ENCODE measurements around the gene ZBTB8A.
"Not testable (repeated sequence)": the region's sequence is repeated elsewhere in the genome, so short reads cannot be mapped to it uniquely, and the experiment has no call there.

The ZBTB8A gene

GRCh38 chr1:32635508-32636277 is 96.5 kb downstream of the ZBTB8A start:
- Histone ChIP-seq H3K9me3 (ENCODE audit: low read depth, low read length) (no peaks in the 10 kb centered on the region), H3K27ac (no peak overlapping the region), H3K9ac (ENCODE audit: insufficient read length) (no peak overlapping the region), H3K36me3 (ENCODE audit: insufficient read depth, low read length) (peaks cover 3% of the 10 kb centered on the region; the same call in 1 of the 2 replicates), H3K4me3 (no peak overlapping the region)
- no peak for DNase-seq (ENCODE audit: low read depth, low spot score)
- TF ChIP-seq EZH2 (IDR thresholded peaks at IDR 0.05) (no peak), FOXP2 (optimal IDR thresholded peaks at IDR 0.05; ENCODE audit: control extremely low read depth, extremely low read length, insufficient read depth) (no peak), POLR2AphosphoS5 (IDR thresholded peaks at IDR 0.05; ENCODE audit: borderline replicate concordance, low read depth, low read length) (no peak)

- Histone ChIP-seq H3K36me3 (ENCODE audit: insufficient read depth, low read length) (no peaks in the 10 kb centered on the region; the same call in 1 of the 2 replicates), H3K27ac (no peak overlapping the region), H3K9ac (ENCODE audit: insufficient read length) (no peak overlapping the region), H3K9me3 (ENCODE audit: low read depth, low read length) (no peaks in the 10 kb centered on the region), H3K4me3 (no peak overlapping the region)
- TF ChIP-seq POLR2AphosphoS5 (IDR thresholded peaks at IDR 0.05; ENCODE audit: borderline replicate concordance, low read depth, low read length) (no peak), EZH2 (IDR thresholded peaks at IDR 0.05) (no peak), FOXP2 (optimal IDR thresholded peaks at IDR 0.05; ENCODE audit: control extremely low read depth, extremely low read length, insufficient read depth) (no peak)
- DNase-seq (ENCODE audit: low read depth, low spot score) = no peak
Measured at GRCh38 chr1:32636914-32637645, 97.9 kb downstream of the ZBTB8A start.

DNA sequence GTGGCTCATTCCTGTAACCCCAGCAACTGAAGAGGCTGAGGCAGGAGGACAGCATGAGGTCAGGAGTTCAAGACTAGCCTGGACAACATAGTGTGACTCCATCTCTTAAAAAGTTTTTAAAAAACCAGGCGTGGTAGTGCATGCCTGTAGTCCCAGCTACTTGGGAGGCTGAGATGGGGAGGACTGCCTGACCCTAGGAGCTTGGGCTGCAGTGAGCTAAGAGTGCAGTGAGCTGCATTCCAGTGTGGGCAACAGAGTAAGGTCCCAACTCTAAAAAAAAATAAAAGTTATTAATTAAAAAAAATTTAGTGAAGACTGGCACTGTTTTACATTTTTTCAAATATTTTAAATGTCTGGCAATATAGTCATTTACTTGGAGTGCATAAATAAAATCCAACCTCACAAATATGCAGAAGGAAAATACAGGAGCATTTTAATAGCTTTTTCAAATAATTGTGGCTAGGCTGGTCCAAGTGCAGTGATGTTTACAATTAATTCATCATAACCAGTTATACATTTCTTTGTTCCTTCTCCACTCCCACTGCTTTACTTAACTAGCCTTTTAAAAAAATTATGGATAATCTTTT is 100.4 kb downstream of the ZBTB8A start:
- H3K4me3 ChIP-seq = no peak overlapping the region
- TF ChIP-seq POLR2AphosphoS5 (IDR thresholded peaks at IDR 0.05; ENCODE audit: borderline replicate concordance, low read depth, low read length) = no peak
- TF ChIP-seq FOXP2 (optimal IDR thresholded peaks at IDR 0.05; ENCODE audit: control extremely low read depth, extremely low read length, insufficient read depth) = no peak
- TF ChIP-seq EZH2 (IDR thresholded peaks at IDR 0.05) = no peak
- H3K27ac ChIP-seq = no peak overlapping the region
- H3K9ac ChIP-seq (ENCODE audit: insufficient read length) = no peak overlapping the region
- H3K36me3 ChIP-seq (ENCODE audit: insufficient read depth, low read length) = no peaks in the 10 kb centered on the region
- H3K9me3 ChIP-seq (ENCODE audit: low read depth, low read length) = no peaks in the 10 kb centered on the region
- no peak for DNase-seq (ENCODE audit: low read depth, low spot score)

GRCh38 chr1:32642292-32642827 is 103.1 kb downstream of the ZBTB8A start:
- DNase-seq (ENCODE audit: low read depth, low spot score); H3K27ac ChIP-seq; H3K9me3 ChIP-seq (ENCODE audit: low read depth, low read length): not testable (repeated sequence)

DNA sequence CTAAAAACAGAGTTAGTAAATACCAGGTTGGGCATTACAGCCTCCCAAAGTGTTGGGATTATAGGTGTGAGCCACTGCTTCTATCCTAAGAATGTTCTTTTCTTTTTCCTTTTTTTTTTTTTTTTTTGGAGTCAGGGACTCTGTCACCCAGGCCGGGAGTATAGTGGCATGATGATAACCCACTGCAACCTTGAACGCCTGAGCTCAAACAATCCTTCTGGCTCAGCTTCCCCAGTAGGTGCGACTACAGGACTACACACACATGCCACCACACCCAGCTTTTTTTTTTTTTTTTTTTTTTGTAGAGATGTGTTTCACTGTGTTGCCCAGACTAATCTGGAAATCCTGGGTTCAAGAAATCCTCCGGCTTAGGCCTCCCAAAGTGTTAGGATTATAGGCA is 105.2 kb downstream of the ZBTB8A start:
- H3K36me3 ChIP-seq (ENCODE audit: insufficient read depth, low read length) = no peaks in the 10 kb centered on the region; the same call in 1 of the 2 replicates
- no peak overlapping the region for H3K27ac ChIP-seq
- H3K4me3 ChIP-seq = no peak overlapping the region
- TF ChIP-seq FOXP2 (optimal IDR thresholded peaks at IDR 0.05; ENCODE audit: control extremely low read depth, extremely low read length, insufficient read depth) = no peak
- TF ChIP-seq EZH2 (IDR thresholded peaks at IDR 0.05) = no peak
- no peaks in the 10 kb centered on the region for H3K9me3 ChIP-seq (ENCODE audit: low read depth, low read length)
- no peak for DNase-seq (ENCODE audit: low read depth, low spot score)
- H3K9ac ChIP-seq (ENCODE audit: insufficient read length) = no peak overlapping the region

More at GRCh38 chr1:32642292-32642827, 103.1 kb downstream of the ZBTB8A start:
- not testable (repeated sequence) for H3K36me3 ChIP-seq (ENCODE audit: insufficient read depth, low read length); H3K9ac ChIP-seq (ENCODE audit: insufficient read length); H3K4me3 ChIP-seq

DNA sequence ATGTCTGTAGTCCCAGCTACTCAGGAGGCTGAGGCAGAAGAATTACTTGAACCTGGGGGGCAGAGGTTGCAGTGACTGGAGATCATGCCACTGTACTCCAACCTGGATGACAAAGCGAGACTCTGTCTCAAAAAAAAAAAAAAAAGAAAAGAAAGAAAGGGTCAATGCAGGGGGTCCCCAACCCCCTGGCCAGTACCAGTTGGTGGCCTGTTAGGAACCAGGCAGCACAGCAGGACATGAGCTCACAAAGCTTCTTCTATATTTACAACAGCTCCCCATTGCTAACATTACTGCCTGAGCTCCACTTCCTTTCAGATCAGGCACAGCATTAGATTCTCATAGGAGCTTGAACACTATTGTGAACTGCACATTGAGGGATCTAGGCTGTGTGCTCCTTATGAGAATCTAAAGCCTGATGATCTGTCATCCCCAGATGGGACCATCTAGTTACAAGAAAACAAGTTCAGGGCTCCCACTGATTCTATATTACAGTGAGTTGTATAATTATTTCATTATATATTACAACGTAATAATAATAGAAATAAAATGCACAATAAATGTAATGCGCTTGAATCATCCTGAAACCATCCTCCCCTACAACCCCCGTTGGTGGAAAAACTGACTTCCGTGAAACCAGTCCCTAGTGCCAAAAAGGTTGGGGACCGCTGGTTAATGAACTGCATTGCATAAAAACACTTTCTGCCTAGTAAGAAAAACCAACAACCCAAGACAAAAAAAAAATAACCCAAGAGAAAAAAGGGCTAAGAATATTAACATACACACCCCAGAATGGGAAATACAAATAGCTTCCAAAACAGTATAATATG is 108.3 kb downstream of the ZBTB8A start:
- Histone ChIP-seq H3K27ac (peak overlapping the region; percentile 62; the same call in 1 of the 2 replicates), H3K4me3 (no peak overlapping the region)

GRCh38 chr1:32650248-32650751 is 111.1 kb downstream of the ZBTB8A start, which contains the start of gene ZBTB8OS:
ZBTB8OS (minus strand) TSS chr1:32650550; CDS start chr1:32650529, 21 bp downstream.
- peak; percentile 75 for DNase-seq (ENCODE audit: low read depth, low spot score)
- H3K9ac ChIP-seq (ENCODE audit: insufficient read length) = peak within 1 kb of the TSS; percentile 100
- no peak for TF ChIP-seq FOXP2 (optimal IDR thresholded peaks at IDR 0.05; ENCODE audit: control extremely low read depth, extremely low read length, insufficient read depth)
- peak; percentile 83 for TF ChIP-seq POLR2AphosphoS5 (IDR thresholded peaks at IDR 0.05; ENCODE audit: borderline replicate concordance, low read depth, low read length)
- no peak for TF ChIP-seq EZH2 (IDR thresholded peaks at IDR 0.05)
- peaks cover 37% of the 10 kb centered on the region for H3K36me3 ChIP-seq (ENCODE audit: insufficient read depth, low read length)
- H3K27ac ChIP-seq = peak within 1 kb of the TSS; percentile 100
- no peaks in the 10 kb centered on the region for H3K9me3 ChIP-seq (ENCODE audit: low read depth, low read length)
- peak within 1 kb of the TSS; percentile 87 for H3K4me3 ChIP-seq

More for the DNA sequence above, 108.3 kb downstream of the ZBTB8A start:
- DNase-seq (ENCODE audit: low read depth, low spot score) = no peak
- Histone ChIP-seq H3K36me3 (ENCODE audit: insufficient read depth, low read length) (peaks cover 9% of the 10 kb centered on the region), H3K9ac (ENCODE audit: insufficient read length) (no peak overlapping the region), H3K9me3 (ENCODE audit: low read depth, low read length) (no peaks in the 10 kb centered on the region)
- TF ChIP-seq EZH2 (IDR thresholded peaks at IDR 0.05) = no peak
- TF ChIP-seq FOXP2 (optimal IDR thresholded peaks at IDR 0.05; ENCODE audit: control extremely low read depth, extremely low read length, insufficient read depth) = no peak
- no peak for TF ChIP-seq POLR2AphosphoS5 (IDR thresholded peaks at IDR 0.05; ENCODE audit: borderline replicate concordance, low read depth, low read length)

Measured in SK-N-MC (cell line).